GM21576 (cell line): ENCODE measurements around the gene SERPIND1.

Source experiments
- ATAC-seq: cut with Tn5 transposase; IDR thresholded peaks from one replicate; pipeline ENCODE4 v1.9.1; 2021; ENCODE audit warnings: mild to moderate bottlenecking, moderate library complexity; ENCODE audit not compliant: unreplicated experiment

The SERPIND1 gene

DNA sequence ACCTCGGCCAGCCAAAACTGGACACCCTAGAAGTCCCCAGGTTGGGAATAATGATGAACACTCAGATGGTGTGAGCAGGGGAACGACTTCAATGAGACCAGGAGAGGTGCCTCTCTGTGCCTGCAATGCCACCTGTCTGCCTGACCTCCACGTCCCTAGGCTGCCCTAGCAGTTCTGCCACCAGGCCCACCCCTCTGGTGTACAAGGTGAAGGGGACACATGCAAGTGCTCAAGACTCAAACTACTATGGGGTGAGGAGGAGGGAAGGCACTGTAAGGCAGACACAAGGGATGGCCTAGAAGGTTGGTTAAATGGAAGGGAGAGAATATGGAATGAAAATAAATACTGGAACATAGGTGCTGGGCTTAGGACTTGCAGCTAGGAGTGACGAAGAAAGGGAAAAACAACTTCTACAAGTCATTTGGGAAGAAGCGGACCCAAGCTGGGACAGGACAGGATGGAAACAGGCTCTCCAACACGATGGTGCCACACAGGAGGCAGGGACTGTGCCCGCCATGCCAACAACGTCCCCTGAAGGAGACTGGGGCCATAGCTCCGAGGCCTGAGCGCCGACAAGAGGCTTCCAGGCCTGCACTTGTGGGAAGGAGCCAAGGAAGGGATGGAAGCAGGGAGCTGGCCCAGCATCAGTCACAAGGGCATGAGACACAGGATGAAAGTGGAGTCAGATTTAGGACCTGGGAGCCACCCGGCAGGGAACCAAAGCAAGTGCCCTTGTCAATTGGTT is 18.5 kb downstream of the SERPIND1 start:
- ATAC-seq: no peak

DNA sequence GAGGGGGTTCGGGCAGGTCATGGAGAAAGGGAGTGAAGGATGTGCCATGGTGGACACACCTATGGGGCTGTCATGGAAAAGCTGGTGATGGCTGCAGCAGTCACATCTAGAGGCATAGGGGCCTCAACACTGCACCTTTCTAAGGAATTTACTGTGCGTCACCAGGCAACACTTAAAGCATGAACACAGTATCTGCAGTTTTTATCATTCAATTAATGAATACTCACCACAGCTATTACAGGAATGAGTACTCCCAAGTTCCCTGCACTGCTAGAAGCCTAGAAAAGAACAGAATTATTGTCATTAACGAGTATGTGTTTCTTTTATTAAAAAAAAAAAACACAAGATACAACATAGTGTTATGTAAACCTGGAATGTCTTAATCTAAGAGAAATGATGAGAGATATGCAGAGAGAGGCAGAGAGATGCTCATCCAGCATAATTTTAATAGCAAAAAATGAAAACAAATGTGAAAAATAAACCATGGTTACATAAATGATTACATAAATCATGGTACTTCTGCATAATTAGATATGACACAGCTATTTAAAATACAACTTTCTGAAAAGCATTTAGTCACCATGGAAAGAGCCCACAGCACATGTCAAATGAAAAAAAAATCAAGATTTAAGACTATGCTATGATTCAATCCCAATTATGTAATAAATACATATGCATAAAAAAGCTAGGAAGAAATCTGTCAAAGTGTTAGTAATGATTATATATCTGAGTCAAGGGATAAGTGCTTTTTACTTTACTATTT is 19.2 kb downstream of the SERPIND1 start:
- no peak for ATAC-seq

DNA sequence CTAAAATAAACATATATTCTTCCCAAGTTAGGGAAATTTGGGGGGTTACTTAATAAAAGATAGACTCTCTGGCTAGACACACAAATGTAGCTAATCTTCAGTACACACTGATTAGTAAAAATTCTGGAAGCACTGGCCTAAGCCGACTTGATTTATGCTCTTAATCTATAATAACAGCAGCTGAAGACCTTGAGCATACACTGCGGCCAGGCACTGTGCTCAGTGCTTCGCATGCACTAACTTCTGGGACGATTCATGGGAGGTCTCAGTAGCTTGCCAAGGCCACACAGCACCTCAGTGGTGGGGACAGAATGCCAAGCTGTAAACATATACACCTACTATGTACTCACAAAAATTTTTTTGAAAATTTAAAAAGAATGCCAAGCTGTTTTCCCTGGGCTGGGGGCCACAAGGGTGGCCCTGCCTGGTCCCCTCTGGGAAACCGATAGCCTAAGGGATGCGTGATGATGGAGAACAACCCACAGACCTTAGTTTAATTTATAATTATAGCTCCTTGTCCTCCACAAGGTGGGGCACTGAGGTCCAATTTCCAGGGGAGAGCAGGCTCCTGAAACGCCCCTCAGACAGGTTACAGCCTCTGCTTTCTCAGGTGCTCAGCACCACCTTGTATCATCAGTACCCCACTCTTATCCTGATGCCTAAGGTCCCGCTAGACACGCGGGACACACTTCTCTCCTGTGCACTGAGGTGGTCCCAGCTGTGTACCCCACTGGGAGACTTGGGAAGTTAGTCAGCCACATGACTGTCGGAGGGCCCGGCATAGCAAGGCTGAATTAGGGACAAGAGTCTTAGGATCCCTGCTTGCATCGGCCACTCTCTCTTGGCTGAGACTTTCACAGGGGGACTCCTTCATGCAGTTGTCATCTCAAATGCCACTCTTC is 20.1 kb downstream of the SERPIND1 start:
- ATAC-seq: no peak

DNA sequence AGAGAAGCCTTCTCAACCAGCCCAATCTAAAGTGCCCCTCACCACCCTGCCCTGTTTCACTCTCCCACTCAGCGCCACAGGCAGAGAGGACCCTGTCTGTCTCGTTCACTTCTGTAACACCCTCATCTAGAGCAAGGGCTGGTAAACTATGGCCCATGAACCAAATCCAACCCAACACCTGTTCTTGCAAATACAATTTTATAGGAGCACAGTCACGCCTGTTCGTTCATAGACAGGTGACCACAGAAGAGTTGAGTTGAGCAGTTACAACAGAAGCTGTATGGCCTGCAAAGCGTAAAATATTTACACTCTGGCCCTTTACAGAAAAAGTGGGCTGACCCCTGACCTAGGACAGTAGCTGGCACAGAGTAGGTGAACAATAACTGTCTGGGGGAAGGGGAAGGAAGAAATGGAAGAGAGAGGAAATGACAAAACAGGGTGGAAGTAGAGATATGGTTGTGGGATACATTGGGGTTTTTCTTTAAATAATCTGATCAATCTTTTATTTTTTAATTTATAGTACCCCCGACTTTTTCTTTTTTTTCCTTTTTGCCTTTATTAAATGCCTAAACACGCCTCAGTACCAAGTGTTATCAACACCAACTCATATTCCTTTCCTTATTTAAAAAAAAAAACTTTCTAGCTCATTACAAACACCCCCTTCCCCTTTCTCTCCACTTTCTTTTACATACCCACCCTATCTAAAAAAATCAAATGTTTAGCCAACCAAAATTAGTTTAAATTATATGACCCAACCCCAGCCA is 20.9 kb downstream of the SERPIND1 start:
- no peak for ATAC-seq

DNA sequence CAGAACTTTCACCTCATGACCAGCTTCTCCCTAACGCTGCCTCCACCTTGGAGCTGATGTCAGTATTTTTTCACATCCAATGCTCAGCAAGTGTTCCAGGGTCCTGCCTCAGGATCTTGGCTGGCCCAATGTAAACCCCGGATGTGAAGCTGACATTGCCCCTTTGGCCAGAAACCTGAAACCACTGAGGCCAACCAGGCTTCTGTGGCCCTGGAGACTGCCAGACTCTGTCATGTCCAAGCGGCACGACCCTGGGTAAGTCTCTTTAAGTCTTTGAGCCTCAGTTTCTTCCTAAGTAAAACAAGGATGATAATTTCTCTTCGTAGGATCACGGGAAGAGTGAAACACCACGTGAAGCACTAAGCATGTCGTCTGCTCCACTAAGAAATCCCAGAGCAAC is 22.8 kb downstream of the SERPIND1 start:
- no peak for ATAC-seq

DNA sequence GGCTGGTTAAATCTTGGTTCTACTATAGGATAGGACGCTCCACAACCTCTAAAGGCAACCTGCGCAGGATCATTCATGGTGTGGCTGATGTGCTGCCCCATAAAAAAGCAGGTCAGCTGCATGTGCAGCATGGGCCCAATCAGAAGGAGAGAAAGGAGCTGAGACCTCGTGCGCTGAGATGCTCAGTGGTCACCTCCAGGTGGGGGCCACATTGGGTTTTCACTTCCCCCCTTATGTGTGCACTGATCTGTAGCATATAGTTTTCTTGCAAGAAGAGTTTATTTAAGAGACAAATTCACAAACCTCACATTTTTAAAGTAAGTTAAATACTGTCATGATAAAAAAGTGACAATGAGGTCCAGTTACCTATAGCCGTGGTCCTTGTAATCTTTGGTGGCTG is 24.3 kb downstream of the SERPIND1 start:
- ATAC-seq: no peak

DNA sequence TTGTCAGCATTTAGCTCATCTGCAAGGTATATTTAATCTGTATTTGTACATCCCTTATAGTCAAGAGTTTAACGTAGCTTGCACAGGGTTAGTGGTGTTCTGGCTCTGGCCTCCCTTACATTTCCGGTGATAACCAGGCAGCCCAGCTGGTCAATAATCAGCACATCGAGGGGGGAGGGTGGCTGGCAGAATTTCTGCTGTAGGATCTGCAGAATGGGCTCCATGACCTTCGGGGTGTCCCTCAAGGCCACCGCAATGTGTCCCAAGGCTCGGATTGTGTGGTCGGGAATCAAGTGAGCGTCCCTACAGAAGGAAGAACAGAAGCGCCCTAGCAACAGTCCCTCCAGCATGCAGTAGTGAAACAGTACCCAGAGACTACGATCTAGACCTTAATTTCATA is 25.1 kb downstream of the SERPIND1 start:
- no peak for ATAC-seq

DNA sequence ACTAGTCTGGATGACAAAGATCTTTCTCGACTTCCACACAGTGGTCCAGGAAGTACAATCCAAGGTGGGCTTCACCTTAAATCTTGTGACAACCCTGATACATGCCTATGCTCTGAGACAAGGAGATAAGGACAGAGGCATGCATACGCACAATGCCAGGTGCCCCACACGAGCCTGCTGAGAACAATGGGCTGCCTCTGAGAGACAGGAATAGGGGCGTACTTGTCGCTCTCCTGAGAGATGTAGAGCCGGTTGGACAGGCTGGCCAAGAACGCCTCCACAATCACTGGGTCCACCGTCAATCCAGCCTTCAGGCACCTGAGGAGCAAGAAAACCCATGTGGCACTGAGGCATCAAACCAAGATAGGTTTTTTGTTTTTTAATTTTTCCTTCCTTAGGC is 25.5 kb downstream of the SERPIND1 start:
- ATAC-seq: no peak

DNA sequence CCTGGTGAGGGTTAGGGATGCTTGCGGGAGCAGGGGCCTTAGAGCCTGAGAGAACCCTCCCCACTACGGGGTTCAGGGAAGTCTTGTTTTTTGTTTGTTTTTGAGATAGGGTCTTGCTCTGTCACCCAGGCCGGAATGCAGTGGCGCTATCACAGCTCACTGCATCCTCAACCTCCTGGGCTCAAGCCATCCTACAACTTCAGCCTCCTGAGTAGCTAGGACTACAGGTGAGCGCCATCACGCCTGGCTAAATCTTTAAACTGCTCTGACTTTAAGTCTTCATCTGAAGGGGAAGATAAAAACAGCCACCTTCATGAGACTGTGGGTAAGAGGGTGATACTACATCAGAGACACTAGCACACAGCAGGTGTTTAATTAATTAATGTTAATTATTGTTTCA is 28.5 kb downstream of the SERPIND1 start:
- no peak for ATAC-seq

DNA sequence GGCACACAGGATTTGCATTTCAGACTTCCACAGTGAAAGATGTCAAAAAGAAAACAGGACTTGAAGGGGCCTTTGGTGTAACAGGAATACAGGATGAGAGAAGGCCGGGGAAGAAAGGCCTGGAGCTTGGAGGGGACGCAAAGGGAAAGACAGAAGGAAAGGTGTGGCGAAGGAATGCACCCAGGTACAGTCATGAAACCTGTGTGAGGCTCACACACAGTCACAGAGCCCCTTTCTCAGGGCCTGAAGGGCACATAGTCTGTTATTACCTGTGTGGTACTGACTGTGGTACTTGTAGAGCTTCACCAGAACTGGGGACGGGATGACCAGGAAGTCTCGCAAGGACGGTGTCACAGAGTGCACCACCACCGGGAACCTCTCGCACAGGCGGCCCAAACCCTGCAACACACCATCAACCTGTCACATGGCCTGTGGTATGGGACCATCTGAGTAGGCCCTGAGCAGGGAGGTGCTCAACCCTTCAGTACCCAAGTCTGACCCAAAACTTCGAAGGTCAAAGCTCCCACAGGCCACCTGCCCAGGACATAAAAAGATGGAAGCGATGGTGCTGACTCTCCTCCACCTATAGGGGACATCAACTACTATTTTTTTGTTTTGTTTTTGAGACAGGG is 29.1 kb downstream of the SERPIND1 start:
- ATAC-seq: no peak

DNA sequence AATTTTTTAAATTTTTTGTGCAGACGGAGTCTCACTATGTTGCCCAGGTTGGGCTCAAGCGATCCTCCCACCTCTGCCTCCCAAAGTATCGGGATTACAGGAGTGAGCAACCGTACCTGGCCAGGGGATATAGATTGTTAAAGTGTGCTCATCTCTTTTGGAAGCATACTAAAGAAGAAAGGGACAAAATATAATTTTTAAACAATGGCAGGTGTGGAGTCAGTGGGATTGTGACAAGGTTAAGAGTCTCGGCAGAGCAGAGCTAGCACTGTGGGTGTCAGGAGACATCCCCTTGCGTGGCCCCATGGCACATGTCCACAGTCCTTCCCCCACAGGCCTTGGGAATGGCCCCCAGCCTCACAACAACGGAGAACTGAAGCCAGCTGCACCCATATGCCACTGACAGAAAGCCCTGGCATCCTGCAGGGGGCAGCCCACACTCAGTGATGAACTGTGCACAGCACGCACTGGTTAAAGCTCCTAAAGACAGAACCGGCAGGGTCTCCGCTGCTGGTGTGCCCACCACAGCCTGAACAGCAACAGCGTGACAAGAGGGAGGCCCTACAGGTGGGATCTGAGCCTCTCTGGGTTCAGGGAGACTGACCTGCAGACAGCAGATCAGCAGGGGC is 29.9 kb downstream of the SERPIND1 start:
- no peak for ATAC-seq

DNA sequence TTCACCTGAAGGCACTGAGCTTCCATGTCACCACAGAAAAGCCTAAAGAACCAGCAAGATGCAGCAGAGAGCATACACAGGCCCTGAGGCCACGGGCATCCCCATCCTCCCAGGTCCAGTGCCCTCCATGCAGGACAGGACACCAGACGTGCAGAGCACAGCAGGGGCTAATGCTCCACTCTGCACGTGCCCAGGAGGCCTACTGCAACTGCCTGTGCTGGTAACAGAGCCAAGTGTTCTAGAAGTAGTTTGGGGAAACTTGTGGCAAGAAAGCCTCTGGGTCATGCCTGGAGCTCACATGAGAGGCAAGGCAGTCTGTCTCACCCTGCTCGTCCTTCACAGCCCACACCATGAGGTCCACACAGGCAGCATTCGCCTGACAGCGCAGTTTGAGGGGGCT is 30.7 kb downstream of the SERPIND1 start:
- no peak for ATAC-seq

DNA sequence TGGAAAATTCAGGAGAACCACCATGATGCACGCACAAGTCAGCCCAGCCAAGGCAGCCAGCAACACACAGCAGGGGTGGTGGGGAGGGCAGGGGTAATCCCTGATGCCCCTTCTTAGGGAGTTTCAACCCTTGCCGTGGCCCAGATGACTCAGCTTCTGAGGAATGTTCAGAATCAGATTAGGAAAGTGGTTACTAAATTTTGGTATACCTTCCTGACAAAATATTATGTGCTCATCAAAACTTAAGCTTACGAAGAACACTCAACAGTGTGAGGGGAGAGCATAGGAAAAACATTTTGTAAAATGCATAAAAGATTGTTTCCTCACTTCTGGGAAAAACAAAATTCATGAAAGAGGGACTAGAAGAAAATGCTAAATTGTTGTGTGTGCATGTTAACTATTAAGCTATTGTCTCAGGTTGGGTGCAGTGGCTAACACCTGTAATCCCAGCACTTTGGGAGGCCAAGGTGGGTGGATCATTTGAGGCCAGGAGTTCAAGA is 32.1 kb downstream of the SERPIND1 start:
- no peak for ATAC-seq

DNA sequence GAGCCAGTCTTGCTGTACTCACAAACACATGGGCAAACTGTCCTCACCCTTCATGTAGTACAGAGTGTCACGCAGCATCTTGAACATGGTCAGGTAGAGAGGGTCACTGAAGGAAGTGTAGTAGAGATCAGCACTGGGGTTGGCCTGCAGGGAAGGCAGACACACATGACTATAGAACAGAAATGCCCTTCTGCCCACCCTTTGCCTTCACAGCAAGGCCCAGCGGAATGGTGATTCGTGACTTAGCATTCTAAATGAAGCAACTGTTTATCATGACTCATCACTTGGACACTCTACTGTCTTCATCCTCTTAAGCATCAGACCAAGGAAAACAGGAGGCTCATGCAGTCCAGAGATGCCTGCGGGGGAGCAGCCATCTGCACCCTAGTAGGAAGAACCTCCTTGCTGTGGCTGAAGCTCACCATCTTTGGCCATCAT is 33.4 kb downstream of the SERPIND1 start:
- ATAC-seq: no peak

DNA sequence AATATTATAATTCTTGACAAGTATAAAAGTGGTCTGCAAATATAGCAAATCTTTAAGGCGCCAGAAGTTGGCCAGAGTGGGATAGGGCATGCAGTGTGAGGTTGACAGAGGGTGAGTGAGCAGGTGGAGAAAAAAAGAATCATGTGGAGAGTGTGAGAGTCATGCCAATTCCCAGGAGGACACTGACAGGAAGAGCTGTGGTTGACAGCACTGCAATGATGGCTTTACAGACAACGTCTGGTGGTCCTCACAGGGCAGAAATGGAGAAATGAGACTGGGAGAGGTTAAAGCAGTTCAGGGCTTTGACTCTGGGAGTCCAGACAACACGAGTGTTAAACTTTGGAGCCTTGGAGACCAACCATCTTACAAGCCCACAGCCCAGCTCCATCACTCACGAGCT is 34.9 kb downstream of the SERPIND1 start:
- ATAC-seq: no peak

DNA sequence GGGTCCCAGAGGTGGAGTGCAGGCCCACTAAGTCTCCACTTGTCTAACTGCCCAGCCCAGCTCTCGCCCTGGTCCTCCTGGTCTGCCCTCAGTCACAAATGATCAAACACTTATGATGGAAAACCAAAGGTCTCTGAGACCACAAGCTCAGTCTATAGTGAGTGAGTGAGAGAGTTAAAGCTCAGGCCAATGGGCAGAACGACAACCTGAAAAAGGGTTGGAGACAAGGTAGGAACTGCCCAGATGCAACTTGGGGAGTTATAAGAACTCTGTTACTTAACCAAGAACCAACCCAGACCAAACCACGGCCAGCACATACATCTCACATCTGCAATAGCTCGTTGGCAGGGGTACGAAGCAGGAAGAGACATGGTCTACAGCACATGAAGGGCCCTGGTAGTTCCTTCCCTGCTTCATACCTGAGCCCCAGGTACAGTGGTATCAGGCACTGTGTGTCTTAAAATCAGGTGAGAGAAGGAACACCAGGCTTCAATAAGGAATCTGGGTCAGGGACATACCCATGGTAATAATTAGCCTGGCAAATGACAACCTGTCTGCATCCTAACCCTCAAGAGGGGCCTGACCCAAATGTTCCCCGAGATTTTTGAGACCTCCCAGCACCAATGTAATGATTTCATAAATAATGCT is 35.7 kb downstream of the SERPIND1 start:
- ATAC-seq: no peak

DNA sequence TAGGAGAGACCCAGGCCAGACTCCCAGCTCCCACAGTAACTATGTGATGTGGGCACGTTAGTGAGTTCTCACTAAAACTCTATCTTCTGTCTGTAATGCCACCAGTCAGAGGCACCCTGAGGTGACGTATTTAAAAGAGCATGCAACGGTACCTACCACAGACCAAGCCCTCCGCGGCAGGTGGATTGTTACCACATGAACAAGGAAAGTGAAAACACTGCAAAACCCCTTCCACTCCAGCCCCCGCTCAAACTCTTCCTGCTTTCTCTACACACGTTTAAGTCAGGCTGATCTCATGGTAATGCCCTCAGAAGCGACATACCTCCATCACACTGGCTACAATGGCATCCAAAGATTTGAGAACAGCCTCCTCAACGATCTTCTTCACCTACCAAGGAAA is 36.7 kb downstream of the SERPIND1 start:
- ATAC-seq: no peak

DNA sequence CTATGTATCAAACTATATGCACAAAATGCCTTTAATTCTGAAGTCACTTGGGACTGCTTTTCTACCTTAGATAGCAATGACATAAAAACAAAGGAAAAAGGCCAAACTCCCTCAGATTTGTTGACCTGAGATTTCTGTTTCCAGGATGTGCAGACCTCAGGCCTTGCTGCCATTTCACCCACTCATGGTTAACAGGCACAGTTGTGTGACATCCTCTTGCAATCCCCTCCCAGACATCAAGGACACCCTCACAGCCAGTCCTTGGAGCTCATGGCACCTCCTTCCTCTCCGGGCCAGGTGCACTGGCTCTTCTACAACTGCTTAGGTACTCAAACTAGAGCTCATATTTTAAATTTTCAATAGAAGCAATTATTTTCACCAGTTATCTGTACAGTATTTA is 37.3 kb downstream of the SERPIND1 start:
- ATAC-seq: no peak
